Eye (tissue), 1 donor: ENCODE results near the gene GXYLT1.
A peak's percentile ranks its signal among the peaks of the same experiment; 100 is the strongest.
"Not testable (repeated sequence)": the region's sequence is repeated elsewhere in the genome, so short reads cannot be mapped to it uniquely, and the experiment has no call there.

ENCODE experiments used
- DNase-seq: peaks from one replicate; pipeline ENCODE4 v3.0.0-alpha.2; 2015

GXYLT1 gene

GRCh38 chr12:42143452-42144157 is 1.1 kb downstream of the GXYLT1 start:
- peak; percentile 75 for DNase-seq

GRCh38 chr12:42141981-42142606 is 2.6 kb downstream of the GXYLT1 start:
- DNase-seq, result no peak

GRCh38 chr12:42140901-42141300 is 3.8 kb downstream of the GXYLT1 start:
- no peak for DNase-seq

- DNase-seq, result no peak
Measured at GRCh38 chr12:42135259-42135814, 9.3 kb downstream of the GXYLT1 start.

DNA sequence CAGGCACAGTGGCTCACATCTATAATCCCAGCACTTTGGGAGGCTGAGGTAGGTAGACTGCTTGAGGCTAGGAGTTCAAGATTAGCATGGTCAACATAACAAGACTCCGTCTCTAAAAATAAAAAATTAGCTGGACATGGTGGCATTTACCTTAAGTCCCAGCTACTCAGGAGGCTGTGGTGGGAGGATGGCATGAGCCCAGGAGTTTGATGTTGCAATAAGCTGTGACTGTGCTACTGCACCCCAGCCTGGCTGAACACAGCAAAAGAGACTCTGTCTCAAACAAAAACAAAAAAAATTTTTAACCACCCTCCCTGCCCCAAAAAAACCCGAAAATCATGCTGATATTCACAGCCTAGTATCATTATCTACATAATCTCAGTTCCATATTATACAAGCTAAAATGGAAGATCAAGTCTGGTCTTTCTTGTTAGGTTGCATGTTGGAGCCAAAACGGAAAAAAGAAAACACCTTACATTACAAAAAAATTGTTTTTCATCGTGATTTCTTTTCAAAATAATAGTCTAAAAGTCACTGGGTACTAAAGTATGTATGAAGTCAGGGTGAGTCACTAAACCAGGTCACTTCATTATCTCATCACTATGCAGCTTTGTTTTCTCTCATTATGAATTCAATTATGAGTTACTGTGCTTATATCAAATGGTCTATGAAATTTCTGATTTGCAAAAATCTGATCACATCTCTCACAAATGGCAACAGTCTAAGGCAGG is 13.8 kb downstream of the GXYLT1 start:
- no peak for DNase-seq

- DNase-seq, result peak; percentile 85
Measured at GRCh38 chr12:42129595-42130204, 15.0 kb downstream of the GXYLT1 start.

- DNase-seq, result no peak
Measured at GRCh38 chr12:42128888-42129287, 15.8 kb downstream of the GXYLT1 start.

DNA sequence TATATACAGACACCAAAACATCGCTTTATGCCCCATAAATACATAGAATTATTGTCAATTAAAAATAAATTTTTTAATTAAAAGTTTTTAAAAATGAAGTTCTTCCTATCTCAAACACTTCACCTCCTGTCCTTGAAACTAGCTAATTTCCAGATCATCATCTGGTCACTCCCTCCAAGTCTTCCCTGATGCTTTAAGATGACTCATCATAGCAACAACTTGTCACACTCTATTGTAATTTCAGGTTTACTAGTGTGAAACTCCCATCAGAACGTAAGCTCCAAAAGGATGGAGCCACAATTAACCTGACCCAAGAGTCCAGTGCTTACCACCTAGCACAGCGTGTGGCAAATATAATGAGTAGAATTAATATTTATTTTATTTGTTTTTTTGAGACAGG is 16.3 kb downstream of the GXYLT1 start:
- DNase-seq, result no peak

- no peak for DNase-seq
Measured at GRCh38 chr12:42126963-42127362, 17.7 kb downstream of the GXYLT1 start.

GRCh38 chr12:42125388-42125767 is 19.3 kb downstream of the GXYLT1 start:
- DNase-seq, result no peak

DNA sequence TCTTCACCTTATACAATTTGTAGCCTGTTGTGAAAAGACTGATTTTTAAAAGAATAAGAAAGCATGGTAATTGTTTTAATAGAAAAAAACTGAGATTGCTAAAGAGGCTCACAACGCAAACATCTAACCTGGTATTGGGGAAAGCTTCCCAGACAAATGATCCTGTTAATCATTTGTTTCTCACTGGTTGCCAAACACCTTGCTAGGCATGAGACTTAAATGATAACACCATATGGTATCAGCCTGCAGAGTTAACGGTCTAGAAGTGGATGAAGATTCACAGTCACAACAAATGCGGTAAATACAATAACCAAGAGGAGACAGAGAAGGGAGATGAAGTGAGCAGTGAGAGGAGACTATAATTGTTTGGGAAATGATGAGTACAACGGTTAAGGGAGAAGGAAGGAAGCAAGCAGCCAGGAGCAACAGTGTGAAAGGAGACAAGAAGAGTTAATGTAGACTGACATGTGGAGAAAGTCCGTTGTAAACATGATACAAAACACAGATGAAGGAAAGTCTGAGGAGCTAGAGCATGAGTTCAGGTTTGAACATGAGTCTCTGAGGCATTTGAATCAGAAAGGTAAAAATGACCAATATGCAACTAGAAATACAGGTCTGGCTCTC is 19.8 kb downstream of the GXYLT1 start:
- DNase-seq, result peak; percentile 53

- DNase-seq, result no peak
Measured at GRCh38 chr12:42119085-42119633, 25.5 kb downstream of the GXYLT1 start.

- no peak for DNase-seq
Measured at GRCh38 chr12:42118136-42118879, 26.4 kb downstream of the GXYLT1 start.

GRCh38 chr12:42109031-42109430 is 35.6 kb downstream of the GXYLT1 start:
- DNase-seq, result no peak

DNA sequence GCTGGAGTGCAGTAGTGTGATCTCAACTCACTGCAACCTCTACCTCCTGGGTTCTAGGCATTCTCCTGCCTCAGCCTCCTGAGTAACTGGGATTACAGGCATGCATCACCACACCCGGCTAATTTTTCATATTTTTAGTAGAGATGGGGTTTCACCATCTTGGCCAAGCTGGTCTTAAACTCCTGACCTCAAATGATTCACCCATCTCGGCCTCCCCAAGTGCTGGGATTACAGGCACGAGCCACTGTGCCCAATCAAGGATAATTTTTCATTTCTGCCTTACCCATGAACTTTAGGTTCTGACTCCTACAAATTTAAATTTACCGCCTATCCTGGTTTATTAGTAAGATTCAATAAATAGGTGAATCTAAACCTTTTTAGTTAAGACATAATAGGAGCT is 37.9 kb downstream of the GXYLT1 start:
- DNase-seq, result not testable (repeated sequence)

- DNase-seq, result no peak
Measured at GRCh38 chr12:42104784-42105183, 39.9 kb downstream of the GXYLT1 start.

- DNase-seq, result no peak
Measured at GRCh38 chr12:42104087-42104486, 40.6 kb downstream of the GXYLT1 start.

- no peak for DNase-seq
Measured at GRCh38 chr12:42103155-42103554, 41.5 kb downstream of the GXYLT1 start.

DNA sequence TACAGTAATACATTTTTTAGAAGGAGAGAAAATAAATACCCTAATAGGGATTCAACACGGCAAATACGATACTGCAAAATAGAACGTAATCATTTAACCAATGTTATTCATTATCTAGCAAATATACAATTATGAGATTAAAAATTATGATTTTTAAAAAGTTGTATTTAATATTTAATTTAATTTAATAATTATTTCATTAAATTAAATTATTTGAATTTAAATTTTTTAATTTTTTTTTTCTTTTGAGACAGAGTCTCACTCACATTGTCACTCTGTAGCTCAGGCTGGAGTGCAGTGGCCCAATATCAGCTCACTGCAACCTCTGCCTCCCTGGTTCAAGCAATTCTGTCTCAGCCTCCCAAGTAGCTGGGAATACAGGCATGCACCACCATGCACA is 42.0 kb downstream of the GXYLT1 start:
- no peak for DNase-seq

DNA sequence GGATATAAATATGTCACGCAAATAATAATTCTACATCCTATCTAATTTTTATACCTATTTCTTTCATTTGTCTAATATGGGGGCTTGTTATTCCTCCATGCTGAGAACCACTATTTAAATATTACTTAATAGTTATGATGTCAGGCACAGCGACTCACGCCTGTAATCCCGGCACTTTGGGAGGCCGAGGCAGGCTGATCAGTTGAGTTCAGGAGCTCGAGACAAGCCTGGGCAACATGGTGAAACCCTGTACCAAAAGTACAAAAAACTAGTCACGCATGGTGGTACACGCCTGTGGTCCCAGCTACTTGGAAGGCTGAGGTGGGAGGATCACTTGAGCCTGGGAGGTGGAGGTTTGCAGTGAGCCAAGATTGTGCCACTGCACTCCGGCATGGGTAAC is 45.2 kb downstream of the GXYLT1 start:
- no peak for DNase-seq

DNA sequence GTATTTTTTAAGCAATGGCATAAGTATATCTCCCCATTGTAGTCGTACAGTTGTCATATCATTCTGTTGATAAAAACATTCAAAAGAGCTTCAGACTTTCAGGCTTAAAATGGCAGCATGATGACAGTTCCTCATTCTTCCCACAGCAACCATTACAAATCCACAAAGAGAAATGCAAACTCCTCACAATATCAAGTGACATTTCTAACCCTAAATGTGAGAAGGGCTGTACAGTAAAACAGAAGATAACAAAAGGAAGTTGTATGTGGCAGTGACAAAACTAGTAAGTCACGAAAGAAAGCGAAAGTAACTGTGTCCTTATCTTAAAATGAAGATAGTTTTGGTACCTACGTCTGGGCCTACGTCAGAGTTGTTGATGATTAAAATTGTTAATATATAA is 46.7 kb downstream of the GXYLT1 start:
- DNase-seq, result no peak

DNA sequence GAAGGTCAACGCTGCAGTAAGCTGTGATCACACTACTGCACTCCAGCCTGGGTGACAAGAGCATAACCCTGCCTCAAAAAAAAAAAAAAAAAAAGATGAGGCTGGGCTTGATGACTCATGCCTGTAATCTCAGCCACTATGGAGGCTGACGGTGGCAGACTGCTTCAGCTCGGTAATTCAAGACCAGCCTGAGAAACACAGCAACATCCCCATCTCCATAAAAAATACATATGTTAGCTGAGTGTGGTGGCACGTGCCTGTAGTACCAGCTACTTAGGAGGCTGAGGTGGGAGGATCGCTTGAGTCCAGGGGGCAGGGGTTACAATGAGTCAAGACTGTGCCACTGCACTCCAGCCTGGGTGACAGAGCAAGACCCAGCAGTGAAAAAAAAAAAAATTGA is 50.4 kb downstream of the GXYLT1 start:
- no peak for DNase-seq
